Ovary (tissue), 9 donors: ENCODE results near the gene LIMS1. TPM values are rescaled to one million over a fixed set of nuclear protein-coding genes. Genes with fewer than 3 reads are reported as not detected.
A peak's percentile ranks its signal among the peaks of the same experiment; 100 is the strongest.

Experiments used
- DNase-seq, 5 donors: peaks; one replicate each; pipeline ENCODE4 v3.0.0-alpha.2; 2019 to 2020
- H3K27ac ChIP-seq, 2 donors: fragments of 200-600 bp; one replicate each; pipeline versions ENCODE4 v1.5.1 to v1.8.0; 2019 to 2022
- H3K27me3 ChIP-seq: fragments of 200-600 bp; one replicate; pipeline ENCODE4 v1.8.0; 2022
- H3K36me3 ChIP-seq: fragments of 200-600 bp; sonication (generic); one replicate; pipeline ENCODE4 v1.5.1; 2019
- H3K4me1 ChIP-seq: one replicate; pipeline ENCODE4 v1.8.1; 2013; ENCODE audit warnings: mild to moderate bottlenecking, moderate library complexity; ENCODE audit not compliant: insufficient read depth
- H3K4me3 ChIP-seq: fragments of 200-600 bp; sonication (generic); one replicate; pipeline ENCODE4 v1.5.1; 2017
- H3K9me3 ChIP-seq, 2 donors: fragments of 200-600 bp in 1 of 2; sonication (generic) in 1 of 2; one replicate each; pipeline versions ENCODE4 v1.5.1 to v1.8.1; 2013 to 2019; ENCODE audit warnings: mild to moderate bottlenecking in 1 of 2, moderate library complexity in 1 of 2
- EP300 ChIP-seq: sonication (generic); formaldehyde crosslinking; IDR thresholded peaks from one replicate; pipeline ENCODE4 v1.6.1; 2017; ENCODE audit warnings: antibody characterized with exemption
- POLR2A ChIP-seq: fragments of 450-650 bp; IDR thresholded peaks from one replicate; pipeline ENCODE4 v1.6.1; 2017; ENCODE audit warnings: antibody characterized with exemption, mild to moderate bottlenecking, moderate library complexity
- WGBS, 3 donors: extraction: QIAGEN DNeasy Blood & Tissue Kit in 1 of 3; methylation state at CpG; one replicate each; pipeline versions ENCODE4 v1.1.5 to v1.1.7; 2013 to 2017; 5-methylcytosine and 5-hydroxymethylcytosine counted together
- intact Hi-C, 4 donors: fragments of 100-400 bp; cut with DNase I; formaldehyde crosslinking; loops; one replicate each; pipeline versions ENCODE4 v1.11.0 to v1.15.1; 2022 to 2023
- polyA plus RNA-seq, 2 donors: library from polyadenylated mRNA; stranded (reverse); fragments of 200-250 nt in 1 of 2; fragments of 350-450 nt in 1 of 2; fragmentation: Illumina TruSeq in 1 of 2; extraction: RNeasy Lipid Tissue Mini Kit (QIAGEN cat#74804) in 1 of 2; gene quantifications; one replicate each; pipeline ENCODE4 v1.2.3, GENCODE V29; 2013 to 2014
- total RNA-seq, 7 donors: library from RNA; depleted of rRNA in 2 of 7; stranded (reverse); fragments of >200 nt in 2 of 7; fragmentation: NEBNext Ultra II Directional in 3 of 7; extraction: Animal tissue kit (Norgen Biotek cat#: 25700) in 3 of 7; gene quantifications; one replicate each; pipeline versions ENCODE4 v1.1.0 to v1.2.4, GENCODE V29; 2016 to 2023
- TF ChIP-seq, protein P1 (sequence below), 3 donors: fragments of 450-650 bp in 2 of 3; fragments of 200-600 bp in 1 of 3; IDR thresholded peaks; one replicate each; pipeline versions ENCODE4 v1.5.1 to v1.8.0; 2016 to 2022; ENCODE audit warnings: antibody characterized with exemption in 3 of 3, mild to moderate bottlenecking in 1 of 3
- donor health status: DM: no; HTN: no; CAD: no; lungs with moderate emphysema.
- donor health status: DM: no; HTN: no; CAD: no.
- donor health status: Bipolar disorder and iron deficiency.
- donor health status: DM: yes; HTN: yes; CAD: no.
- donor health status: DM: no; HTN: no; CAD: no.
- donor health status: DM: yes; HTN: yes; CAD: no.

Gene LIMS1
- total and polyA plus RNA-seq, 9 donors: 36.2 to 91.1 (median 40.2) TPM

DNA sequence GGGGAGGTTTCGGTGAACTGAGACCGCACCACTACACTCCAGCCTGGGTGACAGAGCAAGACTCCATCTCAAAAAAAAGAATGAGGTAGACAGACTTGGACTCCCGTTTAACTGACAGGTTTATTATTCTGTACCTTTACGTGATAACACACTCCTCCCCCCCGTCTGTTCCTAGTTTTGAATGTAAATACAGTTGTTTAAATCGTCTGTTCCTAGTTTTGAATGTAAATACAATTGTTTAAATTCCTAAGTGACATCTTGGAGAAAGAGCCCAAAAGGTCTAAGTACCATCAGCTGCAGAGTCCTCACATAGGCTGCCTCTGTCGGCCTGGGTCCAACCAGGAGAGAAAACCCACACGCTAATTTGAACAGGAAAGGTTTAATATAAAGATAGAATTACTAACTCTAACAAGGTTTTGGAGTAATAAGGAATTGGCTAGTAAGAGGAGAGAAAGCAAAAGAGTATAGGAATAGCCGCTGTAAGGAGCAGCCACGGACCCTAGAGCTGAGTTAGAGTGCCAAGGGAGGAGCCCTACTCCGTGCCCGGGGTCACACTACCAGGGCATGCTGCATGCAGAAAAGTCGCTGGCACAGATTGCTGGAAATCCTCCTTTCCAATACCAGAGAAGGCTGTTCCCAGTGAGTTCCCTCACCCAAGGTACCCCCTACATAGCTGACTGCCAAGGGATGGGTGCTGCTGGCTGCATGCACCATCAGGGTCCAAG lies 101.5 kb downstream of the LIMS1 start:
- TF ChIP-seq POLR2A (no peak), EP300 (no peak)
- TF ChIP-seq, protein P1, sequence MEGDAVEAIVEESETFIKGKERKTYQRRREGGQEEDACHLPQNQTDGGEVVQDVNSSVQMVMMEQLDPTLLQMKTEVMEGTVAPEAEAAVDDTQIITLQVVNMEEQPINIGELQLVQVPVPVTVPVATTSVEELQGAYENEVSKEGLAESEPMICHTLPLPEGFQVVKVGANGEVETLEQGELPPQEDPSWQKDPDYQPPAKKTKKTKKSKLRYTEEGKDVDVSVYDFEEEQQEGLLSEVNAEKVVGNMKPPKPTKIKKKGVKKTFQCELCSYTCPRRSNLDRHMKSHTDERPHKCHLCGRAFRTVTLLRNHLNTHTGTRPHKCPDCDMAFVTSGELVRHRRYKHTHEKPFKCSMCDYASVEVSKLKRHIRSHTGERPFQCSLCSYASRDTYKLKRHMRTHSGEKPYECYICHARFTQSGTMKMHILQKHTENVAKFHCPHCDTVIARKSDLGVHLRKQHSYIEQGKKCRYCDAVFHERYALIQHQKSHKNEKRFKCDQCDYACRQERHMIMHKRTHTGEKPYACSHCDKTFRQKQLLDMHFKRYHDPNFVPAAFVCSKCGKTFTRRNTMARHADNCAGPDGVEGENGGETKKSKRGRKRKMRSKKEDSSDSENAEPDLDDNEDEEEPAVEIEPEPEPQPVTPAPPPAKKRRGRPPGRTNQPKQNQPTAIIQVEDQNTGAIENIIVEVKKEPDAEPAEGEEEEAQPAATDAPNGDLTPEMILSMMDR (IDR thresholded peaks at IDR 0.05): no peak
- Histone ChIP-seq H3K4me3 (no peak overlapping the region), H3K4me1 (peaks cover 12% of the 10 kb centered on the region), H3K36me3 (no peaks in the 10 kb centered on the region), H3K27me3 (no peaks in the 10 kb centered on the region), H3K9me3 (no peaks in the 10 kb centered on the region), H3K27ac (no peak overlapping the region)
- 49 to 60% (median 52%) methylated on average over 13 of the region's 13 CpGs for WGBS, 3 donors
- intact Hi-C loops: no loop called here
- DNase-seq: no peak

DNA sequence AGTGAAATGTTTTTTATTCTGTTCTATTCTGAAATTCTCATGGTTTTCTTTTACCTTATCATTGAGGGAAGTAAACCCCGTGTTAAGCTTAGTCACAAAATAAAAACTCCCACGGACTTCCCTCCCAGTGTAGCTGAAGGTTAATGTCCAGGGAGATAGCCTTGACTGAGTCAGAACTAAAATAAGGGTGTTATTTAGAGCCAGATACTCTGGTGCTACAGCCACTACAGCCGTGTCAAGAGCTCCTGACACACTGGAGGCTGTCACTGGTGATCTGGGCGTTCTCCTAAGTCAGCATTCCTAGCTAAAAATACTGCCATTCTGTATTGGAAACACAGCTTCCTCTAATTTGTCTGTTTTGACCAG lies 103.0 kb downstream of the LIMS1 start:
- intact Hi-C loops: no loop called here
- Histone ChIP-seq H3K27me3 (no peaks in the 10 kb centered on the region), H3K36me3 (no peaks in the 10 kb centered on the region), H3K4me3 (no peak overlapping the region), H3K27ac (peak overlapping the region in 1 of 2 donors; percentile 13), H3K4me1 (peaks cover 12% of the 10 kb centered on the region), H3K9me3 (no peaks in the 10 kb centered on the region)
- DNase-seq: peak in 2 of 5 donors; percentile 38 to 50
- TF ChIP-seq, protein P1 (IDR thresholded peaks at IDR 0.05): no peak
- no peak for TF ChIP-seq EP300
- no peak for TF ChIP-seq POLR2A
- 0 to 2% (median 0%) methylated on average over 4 of the region's 4 CpGs for WGBS, 3 donors

DNA sequence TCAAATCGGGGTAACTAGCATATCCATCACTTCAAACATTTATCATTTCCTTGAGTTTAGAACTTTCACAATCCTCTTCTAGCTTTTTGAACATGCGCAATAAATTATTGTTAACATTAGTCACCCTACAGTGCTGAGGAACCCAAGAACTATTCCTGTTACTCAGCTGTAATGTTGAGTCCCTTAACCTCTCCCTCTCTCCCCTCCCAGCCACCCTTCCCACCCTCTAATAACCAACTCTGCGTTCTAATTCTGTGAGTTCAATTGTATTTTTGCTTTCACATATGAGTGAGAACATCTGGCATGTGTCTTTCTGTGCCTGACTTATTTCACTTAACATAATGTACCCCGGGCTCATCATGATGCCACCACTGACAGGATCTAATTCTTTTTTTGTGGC lies 106.5 kb downstream of the LIMS1 start:
- intact Hi-C loops: no loop called here
- H3K4me1 ChIP-seq: peaks cover 14% of the 10 kb centered on the region
- H3K27me3 ChIP-seq: no peaks in the 10 kb centered on the region
- DNase-seq: no peak
- TF ChIP-seq POLR2A: no peak
- TF ChIP-seq, protein P1 (IDR thresholded peaks at IDR 0.05): no peak
- no peak for TF ChIP-seq EP300
- H3K36me3 ChIP-seq: no peaks in the 10 kb centered on the region
- H3K4me3 ChIP-seq: no peak overlapping the region
- H3K9me3 ChIP-seq: no peaks in the 10 kb centered on the region
- whole genome bisulfite sequencing, 3 donors: 68 to 88% (median 79%) methylated on average over 4 of the region's 4 CpGs
- no peak overlapping the region for H3K27ac ChIP-seq

DNA sequence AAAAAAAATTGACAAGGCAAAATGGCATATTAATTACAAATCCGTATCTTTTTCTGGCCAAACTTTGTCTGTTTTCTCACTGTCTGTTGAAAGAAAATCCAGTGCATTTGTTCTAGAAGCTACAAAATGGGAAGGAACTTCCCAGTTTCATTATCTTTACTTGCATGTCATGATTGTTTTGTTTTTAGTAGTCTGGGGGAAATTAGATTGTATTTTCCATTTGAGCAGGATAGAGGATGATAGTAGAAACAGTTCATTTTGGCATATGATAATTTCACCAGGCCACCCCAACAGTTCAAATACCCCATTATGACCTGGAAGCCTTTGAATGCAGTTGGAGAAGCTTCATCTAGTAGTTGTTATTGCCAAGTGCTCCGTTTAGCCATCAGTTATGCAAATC lies 107.5 kb downstream of the LIMS1 start:
- H3K27me3 ChIP-seq: no peaks in the 10 kb centered on the region
- DNase-seq: no peak
- H3K4me3 ChIP-seq: no peak overlapping the region
- intact Hi-C loops: no loop called here
- no peak overlapping the region for H3K27ac ChIP-seq
- TF ChIP-seq EP300: no peak
- no peak for TF ChIP-seq POLR2A
- TF ChIP-seq, protein P1 (IDR thresholded peaks at IDR 0.05): no peak
- H3K4me1 ChIP-seq: peaks cover 9% of the 10 kb centered on the region
- H3K9me3 ChIP-seq: no peaks in the 10 kb centered on the region
- WGBS, 3 donors: 29 to 50% (median 44%) methylated on average over 2 of the region's 2 CpGs
- H3K36me3 ChIP-seq: no peaks in the 10 kb centered on the region
